Measurements from ENCODE around the gene INIP. TPM values are rescaled to one million over a fixed set of nuclear protein-coding genes. Genes with fewer than 3 reads are reported as not detected.

INIP gene
- total RNA-seq, 2 donors from 2014 or later = 34.7 to 43.5 TPM

- ATAC-seq (replicated peaks in 1 of 2) (no peak), DNase-seq (no peak)
- peaks cover 12 to 20% of the 10 kb centered on the region in 2 donors for H3K36me3 Mint-ChIP-seq (ENCODE audit: insufficient read depth in 2 of 2)
- H3K9me3 Mint-ChIP-seq = peaks cover 9 to 11% of the 10 kb centered on the region in 2 donors
- H3K4me1 Mint-ChIP-seq (ENCODE audit: low read depth) = no peaks in the 10 kb centered on the region
- H3K4me3 Mint-ChIP-seq = no peak overlapping the region
- H3K27ac Mint-ChIP-seq = no peak overlapping the region
- H3K27me3 Mint-ChIP-seq (ENCODE audit: low read depth) = no peaks in the 10 kb centered on the region
Measured at GRCh38 chr9:112647596-112647995, 70.3 kb downstream of the INIP start.

GRCh38 chr9:112642126-112642525 is 75.8 kb downstream of the INIP start:
- DNase-seq (no peak), ATAC-seq (replicated peaks in 1 of 2) (no peak)
- H3K27me3 Mint-ChIP-seq (ENCODE audit: low read depth) = no peaks in the 10 kb centered on the region
- no peak overlapping the region for H3K27ac Mint-ChIP-seq
- H3K4me3 Mint-ChIP-seq = no peak overlapping the region
- H3K36me3 Mint-ChIP-seq (ENCODE audit: insufficient read depth in 2 of 2) = peaks cover 12 to 27% of the 10 kb centered on the region in 2 donors
- peaks cover 6 to 12% of the 10 kb centered on the region in 2 donors for H3K9me3 Mint-ChIP-seq
- no peaks in the 10 kb centered on the region for H3K4me1 Mint-ChIP-seq (ENCODE audit: low read depth)

- DNase-seq (no peak), ATAC-seq (replicated peaks in 1 of 2) (no peak)
- no peaks in the 10 kb centered on the region for H3K27me3 Mint-ChIP-seq (ENCODE audit: low read depth)
- peaks cover 5 to 8% of the 10 kb centered on the region in 2 donors for H3K9me3 Mint-ChIP-seq
- no peaks in the 10 kb centered on the region for H3K4me1 Mint-ChIP-seq (ENCODE audit: low read depth)
- peaks cover 11 to 22% of the 10 kb centered on the region in 2 donors for H3K36me3 Mint-ChIP-seq (ENCODE audit: insufficient read depth in 2 of 2)
- no peak overlapping the region for H3K27ac Mint-ChIP-seq
- H3K4me3 Mint-ChIP-seq = no peak overlapping the region
Measured at GRCh38 chr9:112640311-112640710, 77.6 kb downstream of the INIP start.

Other genes with a start within 250 kb of the INIP start
- 10 to 100 TPM; 11.2 to 12.9 TPM for gene KIAA1958, start 231.3 kb downstream of the INIP start, total RNA-seq
- 1 to 10 TPM; 5.1 to 5.4 TPM for gene SNX30, start 32.6 kb upstream of the INIP start, total RNA-seq
- not detected for gene SLC46A2, start 172.8 kb upstream of the INIP start, total RNA-seq

All from activated T-cell treated with anti-CD3 and anti-CD28 coated beads, Interleukin-2, amount 50 U/mL, for 72 hours (primary cell).